ENCODE measurements around the gene MAP3K1. TPM values are rescaled to one million over a fixed set of nuclear protein-coding genes. Genes with fewer than 3 reads are reported as not detected.

MAP3K1 gene
- total and polyA plus RNA-seq, 4 donors, result 2.4 to 15.4 (median 6.7) TPM

- TF ChIP-seq HNF4A (conservative IDR thresholded peaks at IDR 0.05), result no peak
- TF ChIP-seq SP1 (IDR thresholded peaks at IDR 0.05), result no peak
- TF ChIP-seq NR2F2 (IDR thresholded peaks at IDR 0.05), result no peak
- TF ChIP-seq ATF3 (IDR thresholded peaks at IDR 0.05), result no peak
- TF ChIP-seq CTCF (IDR thresholded peaks at IDR 0.05; ENCODE audit: low read depth, low read length, missing input control), result no peak
- no peak for TF ChIP-seq REST (IDR thresholded peaks at IDR 0.05)
- no peak for TF ChIP-seq TAF1 (conservative IDR thresholded peaks at IDR 0.05)
- TF ChIP-seq HNF4G (IDR thresholded peaks at IDR 0.05), result no peak
- no peak for TF ChIP-seq GABPA (IDR thresholded peaks at IDR 0.05 in 1 of 2, conservative IDR thresholded peaks at IDR 0.05 in 1 of 2)
- TF ChIP-seq YY1 (IDR thresholded peaks at IDR 0.05), result no peak
- TF ChIP-seq RXRA (IDR thresholded peaks at IDR 0.05), result no peak
- TF ChIP-seq FOXA2 (IDR thresholded peaks at IDR 0.05), result no peak
- no peak for TF ChIP-seq ZBTB33 (IDR thresholded peaks at IDR 0.05)
- no peak for TF ChIP-seq EGR1 (IDR thresholded peaks at IDR 0.05; ENCODE audit: low read depth in 2 of 2)
- TF ChIP-seq FOXA1 (IDR thresholded peaks at IDR 0.05), result no peak
- TF ChIP-seq MAX (IDR thresholded peaks at IDR 0.05), result no peak
- peaks cover 0 to 3% (median 0%) of the 10 kb centered on the region in 4 donors for H3K4me1 ChIP-seq (ENCODE audit: control insufficient read depth in 4 of 4, insufficient read depth in 4 of 4, low read length in 3 of 4)
- no peak for DNase-seq (ENCODE audit: low spot score)
- H3K36me3 ChIP-seq (ENCODE audit: control insufficient read depth in 4 of 4, insufficient read depth in 3 of 4, low read depth in 1 of 4, low read length in 3 of 4), result peaks cover 0 to 3% (median under 1%) of the 10 kb centered on the region in 4 donors
- no peaks in the 10 kb centered on the region for H3K27me3 ChIP-seq (ENCODE audit: control insufficient read depth in 4 of 4, insufficient read depth in 4 of 4, low read length in 3 of 4)
- no peak overlapping the region for H3K9ac ChIP-seq (ENCODE audit: low read depth in 1 of 2, low read length in 2 of 2)
- no peak overlapping the region for H3K4me3 ChIP-seq (ENCODE audit: low read depth in 1 of 3, low read length in 3 of 3)
- H3K9me3 ChIP-seq (ENCODE audit: control insufficient read depth in 4 of 4, low read length in 3 of 4), result no peaks in the 10 kb centered on the region
- WGBS, result 58% methylated on average over 4 of the region's 4 CpGs
- H3K27ac ChIP-seq (ENCODE audit: low read depth in 1 of 2, low read length in 2 of 2), result no peak overlapping the region
Measured at GRCh38 chr5:56900395-56900794, 85.0 kb downstream of the MAP3K1 start.
